OCI-LY3 (cell line): ENCODE data around the gene PODNL1.

Experiments used
- CTCF ChIP-seq: fragments of 200-600, 300-600 bp; sonication (generic); IDR thresholded peaks from 2 replicates; pipeline ENCODE4 v1.5.1; 2014; ENCODE audit warnings: antibody characterized with exemption, low read length, low read depth
- EZH2phosphoT487 ChIP-seq: fragments of 200-600 bp; shearing (Covaris generic); IDR thresholded peaks from 2 replicates; pipeline ENCODE4 v1.6.1; 2018; ENCODE audit warnings: antibody characterized with exemption, mixed run types, low read depth

- no peak for TF ChIP-seq CTCF
- TF ChIP-seq EZH2phosphoT487: no peak
Observed at GRCh38 chr19:13930402-13930801, 7.8 kb downstream of the PODNL1 start.
